Prostate gland (tissue), 2 donors: ENCODE measurements around the gene PFN3.

Source experiments
- CTCF ChIP-seq, 4 experiments: fragments of 200-600 bp in 2 of 4; fragments of 450-650 bp in 2 of 4; sonication (generic) in 2 of 4; IDR thresholded peaks; 1 replicate in 3 of 4; 2 replicates in 1 of 4; pipeline ENCODE4 v1.5.1; 2016 to 2019; ENCODE audit warnings: antibody characterized with exemption in 4 of 4, mild to moderate bottlenecking in 2 of 4, moderate library complexity in 2 of 4
- POLR2AphosphoS5 ChIP-seq: sonication (generic); formaldehyde crosslinking; IDR thresholded peaks from one replicate; pipeline ENCODE4 v1.6.1; 2017; ENCODE audit warnings: antibody characterized with exemption

- TF ChIP-seq CTCF (IDR thresholded peaks at IDR 0.05) = no peak
- TF ChIP-seq POLR2AphosphoS5 = no peak
Observed at GRCh38 chr5:177434437-177434836, 34.0 kb upstream of the PFN3 start.
